ENCODE results near the gene FBXL20.
"Not testable (repeated sequence)": the region's sequence is repeated elsewhere in the genome, so short reads cannot be mapped to it uniquely, and the experiment has no call there.

FBXL20 gene

DNA sequence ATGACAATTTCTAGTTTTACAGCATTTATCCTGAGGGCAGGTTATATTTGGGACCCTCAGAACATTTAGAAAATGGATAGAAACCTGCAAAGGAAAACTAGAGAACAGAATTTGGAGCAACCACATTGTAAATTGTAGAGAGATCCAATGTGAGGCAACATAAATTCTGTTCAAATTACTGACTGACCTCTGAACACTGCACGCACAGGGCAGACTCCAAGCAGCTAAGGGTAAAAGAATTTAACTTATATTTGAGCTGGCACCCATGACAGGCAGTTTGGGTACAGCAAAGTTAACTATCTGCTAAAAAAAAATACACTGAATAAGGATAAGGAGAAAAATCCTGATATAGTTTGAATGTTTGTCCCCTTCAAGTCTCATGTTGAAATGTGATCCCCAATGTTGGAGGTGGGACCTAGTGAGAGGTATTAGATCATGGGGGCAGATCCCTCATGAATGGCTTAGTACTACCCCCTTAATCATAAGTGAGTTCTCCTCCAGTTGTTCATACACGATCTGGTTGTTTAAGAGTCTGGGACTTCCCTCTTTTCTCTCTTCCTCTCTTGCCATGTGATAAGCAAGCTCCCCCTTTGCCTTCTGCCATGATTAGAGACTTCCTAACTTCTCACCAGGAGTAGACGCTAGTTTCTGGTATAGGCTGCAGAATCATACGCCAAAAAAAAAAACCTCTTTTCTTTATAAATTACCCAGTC, 75.7 kb downstream of the FBXL20 start:
- DNase-seq = no peak

GRCh38 chr17:39318636-39319035, 82.8 kb downstream of the FBXL20 start:
- DNase-seq = no peak

- no peak for DNase-seq
Measured at GRCh38 chr17:39306509-39307212, 94.8 kb downstream of the FBXL20 start.

DNA sequence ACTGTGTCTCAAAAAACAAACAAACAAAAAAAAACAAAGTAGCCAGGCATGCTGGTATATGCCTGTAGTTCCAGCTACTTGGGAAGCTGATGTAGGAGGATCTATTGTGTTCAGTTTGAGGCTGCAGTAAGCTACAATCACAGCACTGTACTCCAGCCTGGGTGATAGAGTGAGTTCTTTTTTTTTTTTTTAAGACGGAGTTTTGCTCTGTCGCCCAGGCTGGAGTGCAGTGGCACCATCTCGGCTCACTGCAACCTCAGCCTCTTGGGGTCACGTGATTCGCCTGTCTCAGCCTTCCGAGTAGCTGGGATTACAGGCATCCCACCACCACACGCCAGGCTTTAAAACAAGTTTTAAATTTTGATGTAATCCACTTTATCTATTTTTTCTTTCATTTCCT, 95.4 kb downstream of the FBXL20 start:
- no peak for DNase-seq

GRCh38 chr17:39304188-39304587, 97.2 kb downstream of the FBXL20 start:
- DNase-seq = no peak

DNA sequence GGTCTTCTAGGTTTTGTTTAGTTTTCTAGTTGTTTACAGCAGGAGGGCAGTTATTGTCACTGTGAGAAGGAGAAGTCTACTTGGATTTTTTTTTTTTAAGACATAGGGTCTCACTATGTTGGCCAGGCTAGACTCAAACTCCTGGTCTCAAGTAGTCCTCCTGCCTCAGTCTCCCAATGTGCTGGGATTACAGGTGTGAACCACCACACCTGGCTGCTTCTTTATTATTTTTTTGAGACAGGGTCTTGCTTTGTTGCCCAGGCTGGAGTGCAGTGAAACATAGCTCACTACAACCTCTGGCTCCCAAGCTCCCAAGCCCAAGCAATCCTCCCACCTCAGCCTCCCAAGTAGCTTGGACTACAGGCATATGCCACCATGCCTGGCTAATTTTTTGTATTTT, 107.4 kb downstream of the FBXL20 start:
- DNase-seq = no peak

DNA sequence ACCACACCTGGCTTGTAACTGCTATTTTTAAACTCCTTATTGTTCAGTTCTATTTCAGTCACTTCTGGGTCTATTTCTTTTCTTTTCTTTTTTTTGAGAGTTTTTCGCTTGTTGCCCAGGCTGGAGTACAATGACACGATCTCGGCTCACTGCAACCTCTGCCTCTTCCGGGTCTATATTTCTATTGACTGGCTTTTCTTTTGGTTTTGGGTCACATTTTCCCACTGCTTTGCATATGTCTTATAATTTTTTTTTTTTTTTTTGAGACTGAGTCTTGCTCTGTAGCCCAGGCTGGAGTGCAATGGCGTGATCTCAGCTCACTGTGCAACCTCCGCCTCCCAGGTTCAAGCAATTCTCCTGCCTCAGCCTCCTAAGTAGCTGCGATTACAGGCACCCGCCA, 108.9 kb downstream of the FBXL20 start:
- not testable (repeated sequence) for DNase-seq

DNA sequence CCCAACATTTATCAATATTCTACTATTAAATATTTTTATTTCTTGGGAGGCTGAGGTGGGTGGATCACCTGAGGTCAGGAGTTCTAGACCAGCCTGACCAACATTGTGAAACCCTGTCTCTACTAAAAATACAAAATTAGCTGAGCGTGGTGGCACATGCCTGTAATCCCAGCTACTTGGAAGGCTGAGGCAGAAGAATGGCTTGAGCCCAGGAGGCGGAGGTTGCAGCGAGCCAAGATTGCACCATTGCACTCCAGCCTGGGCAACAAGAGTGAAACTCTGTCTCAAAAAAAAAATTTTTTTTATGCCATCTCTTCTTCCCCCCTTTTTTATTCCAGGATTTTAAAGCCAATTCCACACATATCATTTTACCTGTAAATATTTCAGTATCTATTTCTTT, 114.9 kb downstream of the FBXL20 start:
- not testable (repeated sequence) for DNase-seq

GRCh38 chr17:39284685-39285084, 116.7 kb downstream of the FBXL20 start:
- DNase-seq = no peak

- no peak for DNase-seq
Measured at GRCh38 chr17:39283896-39284295, 117.5 kb downstream of the FBXL20 start.

DNA sequence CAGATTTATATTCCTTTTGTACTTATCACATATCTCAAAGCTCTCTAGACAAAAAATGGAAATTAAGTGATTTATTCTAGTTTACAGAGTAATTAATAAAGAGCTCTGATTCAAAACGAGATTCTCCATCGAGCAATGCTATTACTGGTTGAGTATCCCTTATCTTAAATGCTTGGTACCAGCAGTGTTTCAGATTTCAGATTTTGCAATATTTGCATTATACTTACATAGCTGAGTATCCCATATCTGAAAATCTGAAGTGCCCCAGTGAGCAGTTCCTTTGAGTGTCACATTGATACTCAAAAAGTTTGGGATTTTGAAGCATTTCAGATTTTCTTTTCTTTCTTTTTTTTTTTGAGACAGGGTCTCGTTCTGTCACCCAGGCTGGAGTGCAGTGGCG, 118.3 kb downstream of the FBXL20 start:
- DNase-seq = no peak

DNA sequence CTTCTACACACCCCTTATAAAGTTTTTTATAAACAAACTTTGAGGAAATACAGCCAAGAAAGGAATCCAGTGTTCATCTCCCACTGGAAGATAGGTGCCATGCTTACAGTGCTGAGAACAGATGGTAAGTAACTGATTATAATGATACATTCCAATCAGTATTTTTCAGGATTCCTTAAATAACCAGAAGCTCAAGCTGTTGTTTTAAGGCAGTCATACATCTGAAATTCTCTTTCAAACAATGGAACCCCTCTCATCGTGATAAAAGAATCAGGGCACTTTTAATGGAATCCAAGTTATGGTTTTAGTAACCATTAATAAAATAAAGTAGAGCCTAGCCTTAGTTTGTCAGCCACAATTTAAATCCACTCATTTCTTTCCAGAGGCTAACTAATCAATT, 119.6 kb downstream of the FBXL20 start:
- DNase-seq = no peak

- not testable (repeated sequence) for DNase-seq
Measured at GRCh38 chr17:39278246-39278645, 123.2 kb downstream of the FBXL20 start.

DNA sequence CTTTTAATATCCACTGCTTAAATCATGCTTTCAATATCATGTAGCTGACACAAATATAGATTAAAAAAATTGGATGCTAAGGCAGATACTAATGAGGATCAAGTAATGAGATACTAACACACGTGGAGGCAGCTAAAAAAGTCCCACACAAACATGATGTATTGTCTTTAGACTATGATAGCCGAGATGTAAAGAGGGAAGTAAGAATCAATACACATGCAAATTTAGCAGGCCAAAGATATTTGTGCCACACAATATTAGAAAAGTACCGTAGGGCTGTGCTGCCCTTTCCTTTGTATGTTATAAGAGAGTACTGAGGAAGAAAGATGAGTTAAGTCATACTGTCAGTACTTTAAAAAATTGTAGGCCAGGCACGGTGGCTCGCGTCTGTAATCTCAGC, 124.3 kb downstream of the FBXL20 start:
- DNase-seq = no peak

- no peak for DNase-seq
Measured at GRCh38 chr17:39276113-39276512, 125.3 kb downstream of the FBXL20 start.

- DNase-seq = no peak
Measured at GRCh38 chr17:39271546-39271945, 129.9 kb downstream of the FBXL20 start.

DNA sequence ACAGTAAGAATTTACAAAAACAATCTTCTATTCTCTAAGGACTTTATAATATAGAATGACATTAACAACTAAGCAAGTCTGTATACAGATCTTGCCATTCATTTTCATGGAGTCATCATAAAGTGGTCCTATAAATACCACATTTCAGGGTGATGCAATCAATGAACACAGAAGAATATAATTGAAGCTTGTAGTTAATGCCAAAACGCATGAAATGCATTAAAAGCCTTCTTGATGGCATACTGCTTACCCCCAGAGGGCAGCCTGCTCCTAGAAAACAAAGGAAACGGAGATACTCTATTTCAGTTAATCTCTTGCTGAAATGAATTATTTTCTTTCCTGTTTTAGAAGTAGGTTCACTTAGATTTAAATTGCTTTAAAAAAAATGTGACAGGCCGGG, 130.5 kb downstream of the FBXL20 start:
- no peak for DNase-seq

DNA sequence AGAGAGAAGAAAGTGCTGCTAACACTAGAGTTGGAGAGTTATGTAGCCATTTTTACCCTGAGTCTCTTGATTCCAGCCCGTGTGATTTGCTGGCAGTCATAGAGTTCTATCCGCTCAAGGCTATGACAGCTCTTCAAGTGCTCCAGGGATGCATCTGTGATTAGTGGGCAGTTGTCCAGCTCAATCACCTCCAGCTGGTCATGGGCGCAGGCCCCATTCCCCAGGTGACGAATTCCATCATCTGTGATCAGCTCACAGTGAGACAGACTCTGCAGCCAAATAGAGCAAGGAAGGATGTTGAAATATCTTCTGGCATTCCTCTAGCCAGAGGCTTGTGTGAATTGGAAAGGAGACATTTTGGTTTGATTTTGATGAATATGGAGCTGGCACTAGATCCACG, 137.3 kb downstream of the FBXL20 start:
- DNase-seq = peak; percentile 45

DNA sequence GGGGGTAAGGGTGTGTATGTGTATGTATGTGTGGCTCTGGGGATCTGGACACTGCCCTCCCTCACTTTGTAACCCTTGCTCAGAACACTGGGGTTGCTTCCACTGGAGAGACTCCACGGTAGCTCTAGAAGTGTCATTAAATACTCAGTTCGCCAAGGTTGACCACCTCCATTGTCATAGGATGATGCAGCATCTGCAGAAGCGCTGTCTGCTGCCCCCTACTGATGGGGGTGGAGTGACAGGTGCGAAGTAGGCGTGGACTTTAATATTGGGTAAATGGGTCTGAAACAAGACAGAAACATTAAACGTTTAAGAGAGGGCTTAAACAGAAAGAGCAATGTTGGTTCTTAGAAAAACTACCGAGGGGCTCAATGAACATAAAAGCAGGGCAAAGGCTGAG, 140.1 kb downstream of the FBXL20 start:
- DNase-seq = no peak

GRCh38 chr17:39252788-39253460, 148.5 kb downstream of the FBXL20 start:
- DNase-seq = no peak

GRCh38 chr17:39251997-39252396, 149.4 kb downstream of the FBXL20 start:
- no peak for DNase-seq

DNA sequence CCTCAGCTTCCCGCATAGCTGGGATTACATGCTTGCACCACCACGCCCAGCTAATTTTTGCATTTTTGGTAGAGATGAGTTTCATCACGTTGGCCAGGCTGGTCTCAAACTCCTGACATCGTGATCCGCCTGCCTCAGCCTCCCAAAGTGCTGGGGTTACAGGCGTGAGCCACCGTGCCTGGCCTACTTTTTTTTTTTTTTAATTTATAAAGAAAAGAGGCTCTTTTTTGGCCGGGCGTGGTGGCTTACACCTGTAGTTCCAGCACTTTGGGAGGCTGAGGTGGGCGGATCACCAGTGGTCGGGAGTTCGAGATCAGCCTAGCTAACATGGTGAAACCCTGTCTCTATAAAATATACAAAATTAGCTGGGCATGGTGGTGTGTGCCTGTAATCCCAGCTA, 151.3 kb downstream of the FBXL20 start:
- DNase-seq = not testable (repeated sequence)

- DNase-seq = no peak
Measured at GRCh38 chr17:39246274-39246673, 155.2 kb downstream of the FBXL20 start.

All from left hindlimb (tissue), 1 donor.